PFSK-1 (cell line): ENCODE data around the gene SLITRK2.

Source experiments
- FOXP2 ChIP-seq: optimal IDR thresholded peaks from 2 replicates; pipeline ENCODE3; 2011; ENCODE audit warnings: borderline replicate concordance, control low read depth, inconsistent platforms; ENCODE audit not compliant: insufficient read depth; ENCODE audit errors: extremely low read length, extremely low read depth
- POLR2AphosphoS5 ChIP-seq: IDR thresholded peaks from 2 replicates; pipeline ENCODE4 v1.6.1; 2012; ENCODE audit warnings: low read depth, mild to moderate bottlenecking, control low read depth, low read length, moderate library complexity
- SIN3A ChIP-seq: IDR thresholded peaks from 2 replicates; pipeline ENCODE4 v1.6.1; 2012; ENCODE audit warnings: mild to moderate bottlenecking, low read length, moderate library complexity, borderline replicate concordance; ENCODE audit not compliant: insufficient read depth
- TAF1 ChIP-seq: IDR thresholded peaks from 2 replicates; pipeline ENCODE4 v1.6.1; 2012; ENCODE audit warnings: low read length, control low read depth, borderline replicate concordance; ENCODE audit not compliant: insufficient read depth
- TF ChIP-seq, protein P1 (sequence below), 2 experiments: IDR thresholded peaks; 2 replicates each; pipeline versions ENCODE4 v1.6.1 to v1.8.0; 2011 to 2012; ENCODE audit warnings: low read depth in 2 of 2, low read length in 2 of 2, control low read depth in 1 of 2, inconsistent platforms in 1 of 2, mild to moderate bottlenecking in 1 of 2, moderate library complexity in 1 of 2; ENCODE audit not compliant: insufficient read depth in 1 of 2

The SLITRK2 gene

GRCh38 chrX:145813081-145813480 is 4.5 kb upstream of the SLITRK2 start:
- TF ChIP-seq, protein P1, sequence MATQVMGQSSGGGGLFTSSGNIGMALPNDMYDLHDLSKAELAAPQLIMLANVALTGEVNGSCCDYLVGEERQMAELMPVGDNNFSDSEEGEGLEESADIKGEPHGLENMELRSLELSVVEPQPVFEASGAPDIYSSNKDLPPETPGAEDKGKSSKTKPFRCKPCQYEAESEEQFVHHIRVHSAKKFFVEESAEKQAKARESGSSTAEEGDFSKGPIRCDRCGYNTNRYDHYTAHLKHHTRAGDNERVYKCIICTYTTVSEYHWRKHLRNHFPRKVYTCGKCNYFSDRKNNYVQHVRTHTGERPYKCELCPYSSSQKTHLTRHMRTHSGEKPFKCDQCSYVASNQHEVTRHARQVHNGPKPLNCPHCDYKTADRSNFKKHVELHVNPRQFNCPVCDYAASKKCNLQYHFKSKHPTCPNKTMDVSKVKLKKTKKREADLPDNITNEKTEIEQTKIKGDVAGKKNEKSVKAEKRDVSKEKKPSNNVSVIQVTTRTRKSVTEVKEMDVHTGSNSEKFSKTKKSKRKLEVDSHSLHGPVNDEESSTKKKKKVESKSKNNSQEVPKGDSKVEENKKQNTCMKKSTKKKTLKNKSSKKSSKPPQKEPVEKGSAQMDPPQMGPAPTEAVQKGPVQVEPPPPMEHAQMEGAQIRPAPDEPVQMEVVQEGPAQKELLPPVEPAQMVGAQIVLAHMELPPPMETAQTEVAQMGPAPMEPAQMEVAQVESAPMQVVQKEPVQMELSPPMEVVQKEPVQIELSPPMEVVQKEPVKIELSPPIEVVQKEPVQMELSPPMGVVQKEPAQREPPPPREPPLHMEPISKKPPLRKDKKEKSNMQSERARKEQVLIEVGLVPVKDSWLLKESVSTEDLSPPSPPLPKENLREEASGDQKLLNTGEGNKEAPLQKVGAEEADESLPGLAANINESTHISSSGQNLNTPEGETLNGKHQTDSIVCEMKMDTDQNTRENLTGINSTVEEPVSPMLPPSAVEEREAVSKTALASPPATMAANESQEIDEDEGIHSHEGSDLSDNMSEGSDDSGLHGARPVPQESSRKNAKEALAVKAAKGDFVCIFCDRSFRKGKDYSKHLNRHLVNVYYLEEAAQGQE (IDR thresholded peaks at IDR 0.05; ENCODE audit: insufficient read depth in 1 of 2, low read depth in 2 of 2, low read length in 2 of 2), result no peak
- TF ChIP-seq TAF1 (no peak), SIN3A (no peak), FOXP2 (no peak), POLR2AphosphoS5 (no peak)

GRCh38 chrX:145816601-145817315 is 871 bp upstream of the SLITRK2 start:
- TF ChIP-seq POLR2AphosphoS5, result no peak
- no peak for TF ChIP-seq FOXP2

- TF ChIP-seq TAF1, result no peak
- TF ChIP-seq, protein P1 (IDR thresholded peaks at IDR 0.05; ENCODE audit: insufficient read depth in 1 of 2, low read depth in 2 of 2, low read length in 2 of 2), result no peak
- no peak for TF ChIP-seq POLR2AphosphoS5
- no peak for TF ChIP-seq SIN3A
- no peak for TF ChIP-seq FOXP2
Observed at GRCh38 chrX:145818186-145819113, 821 bp downstream of the SLITRK2 start.

DNA sequence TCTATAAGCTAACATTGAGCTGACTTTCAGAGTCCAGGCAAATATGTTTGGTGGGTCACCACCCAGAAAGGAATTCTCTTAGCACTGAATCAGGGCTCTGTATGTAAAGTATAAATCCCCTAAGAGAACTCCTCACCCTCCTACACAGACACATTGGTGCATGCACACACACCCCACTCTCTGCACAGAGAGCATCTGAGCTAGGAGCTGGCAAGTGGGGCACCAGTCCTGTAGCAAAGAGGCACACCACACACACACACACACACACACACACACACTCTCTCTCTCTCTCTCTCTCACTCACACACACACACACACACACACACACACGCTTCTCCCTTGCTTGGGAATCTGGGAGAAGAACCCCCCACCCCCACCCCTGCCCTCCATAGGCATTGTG is 3.2 kb downstream of the SLITRK2 start:
- TF ChIP-seq POLR2AphosphoS5 (no peak), SIN3A (no peak), FOXP2 (no peak), TAF1 (no peak)
- TF ChIP-seq, protein P1 (IDR thresholded peaks at IDR 0.05; ENCODE audit: insufficient read depth in 1 of 2, low read depth in 2 of 2, low read length in 2 of 2), result no peak

DNA sequence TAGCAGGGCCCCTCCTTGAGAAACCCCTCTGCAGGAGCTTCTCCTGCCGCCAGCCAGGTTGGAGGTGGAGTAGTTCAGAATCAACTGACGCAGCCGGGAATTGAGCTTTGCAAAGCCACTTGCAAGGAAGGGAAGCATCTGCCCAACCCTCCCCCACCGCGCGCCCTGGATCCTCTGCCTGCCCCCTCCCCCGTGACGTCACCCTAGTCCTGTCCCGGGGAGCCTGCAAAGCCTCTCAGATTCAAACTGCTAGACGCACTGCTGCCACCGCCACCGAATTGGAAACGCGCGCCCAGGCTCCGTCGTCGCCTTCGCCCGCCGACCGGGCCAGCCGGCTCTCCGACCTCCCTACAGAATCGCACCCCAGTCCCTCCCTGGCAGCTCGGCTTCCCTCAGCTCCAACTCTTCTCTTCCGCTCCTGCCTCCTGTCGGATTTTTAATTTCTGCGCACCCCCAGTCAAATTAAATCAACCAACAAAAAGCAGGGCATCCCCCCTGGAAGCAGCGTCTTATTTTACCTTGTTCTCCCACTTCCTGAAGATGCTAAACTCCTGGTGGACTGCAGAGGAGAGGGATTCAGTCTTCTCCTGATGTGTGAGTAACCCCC is 3.8 kb downstream of the SLITRK2 start:
- TF ChIP-seq FOXP2, result no peak
